SK-N-MC (cell line): ENCODE measurements around the gene RAB36.

Source experiments
- DNase-seq: peaks from one replicate; pipeline ENCODE4 v3.0.0-alpha.2; 2011; ENCODE audit warnings: low read depth, low spot score
- H3K27ac ChIP-seq: fragments of 200-600 bp; sonication (generic); 2 replicates; pipeline ENCODE4 v1.5.1; 2016; ENCODE audit warnings: mixed run types
- H3K36me3 ChIP-seq: fragments of 200-600 bp; sonication (generic); 2 replicates; pipeline ENCODE4 v1.6.1; 2017; ENCODE audit warnings: antibody characterized with exemption, low read length, mixed read lengths; ENCODE audit not compliant: insufficient read depth
- H3K4me3 ChIP-seq: fragments of 200-600 bp; sonication (generic); 2 replicates; pipeline ENCODE4 v1.5.1; 2016
- H3K9ac ChIP-seq: fragments of 200-600 bp; sonication (generic); 2 replicates; pipeline ENCODE4 v1.8.0; 2017; ENCODE audit warnings: mixed run types, mixed read lengths; ENCODE audit not compliant: insufficient read length
- H3K9me3 ChIP-seq: fragments of 200-600 bp; sonication (generic); 2 replicates; pipeline ENCODE4 v1.6.1; 2017; ENCODE audit warnings: low read depth, mild to moderate bottlenecking, antibody characterized with exemption, low read length, moderate library complexity, mixed read lengths
- EZH2 ChIP-seq: fragments of 200-600 bp; sonication (generic); IDR thresholded peaks from one replicate; pipeline ENCODE4 v1.6.1; 2017; ENCODE audit warnings: antibody characterized with exemption
- FOXP2 ChIP-seq: optimal IDR thresholded peaks from 2 replicates; pipeline ENCODE3; 2011; ENCODE audit warnings: mild to moderate bottlenecking, moderate library complexity; ENCODE audit not compliant: insufficient read depth; ENCODE audit errors: extremely low read length, control extremely low read depth
- POLR2AphosphoS5 ChIP-seq: IDR thresholded peaks from 2 replicates; pipeline ENCODE4 v1.6.1; 2012; ENCODE audit warnings: mild to moderate bottlenecking, low read depth, low read length, borderline replicate concordance

RAB36 gene

GRCh38 chr22:23144932-23145877 is at the start of gene RAB36:
TSS of gene RAB36 (plus strand) at chr22:23145477. CDS start at chr22:23146617, 1,140 bp downstream.
- Histone ChIP-seq H3K9me3 (no peaks in the 10 kb centered on the region), H3K36me3 (no peaks in the 10 kb centered on the region), H3K9ac (no peak within 1 kb of the TSS), H3K27ac (no peak within 1 kb of the TSS), H3K4me3 (peak within 1 kb of the TSS; percentile 83)
- peak; percentile 90 for DNase-seq
- TF ChIP-seq EZH2 (no peak), POLR2AphosphoS5 (no peak), FOXP2 (peak; percentile 68)

- TF ChIP-seq FOXP2: no peak
- TF ChIP-seq POLR2AphosphoS5: no peak
- TF ChIP-seq EZH2: no peak
- Histone ChIP-seq H3K27ac (no peak overlapping the region), H3K9me3 (no peaks in the 10 kb centered on the region), H3K9ac (no peak overlapping the region), H3K36me3 (no peaks in the 10 kb centered on the region), H3K4me3 (no peak overlapping the region)
- DNase-seq: no peak
Measured at GRCh38 chr22:23095733-23096342, 49.4 kb upstream of the RAB36 start.

GRCh38 chr22:23097412-23098229 is 47.7 kb upstream of the RAB36 start:
- H3K27ac ChIP-seq: no peak overlapping the region
- DNase-seq: no peak
- H3K9me3 ChIP-seq: no peaks in the 10 kb centered on the region
- no peak overlapping the region for H3K4me3 ChIP-seq
- no peak overlapping the region for H3K9ac ChIP-seq
- H3K36me3 ChIP-seq: no peaks in the 10 kb centered on the region
- TF ChIP-seq EZH2 (no peak), POLR2AphosphoS5 (no peak), FOXP2 (no peak)

GRCh38 chr22:23098230-23098705 is 47.0 kb upstream of the RAB36 start:
- no peak overlapping the region for H3K9ac ChIP-seq
- H3K27ac ChIP-seq: no peak overlapping the region
- H3K4me3 ChIP-seq: no peak overlapping the region
- no peak for TF ChIP-seq FOXP2
- no peak for TF ChIP-seq EZH2
- TF ChIP-seq POLR2AphosphoS5: no peak
- H3K36me3 ChIP-seq: no peaks in the 10 kb centered on the region
- H3K9me3 ChIP-seq: no peaks in the 10 kb centered on the region
- no peak for DNase-seq

GRCh38 chr22:23098718-23099530 is 46.4 kb upstream of the RAB36 start:
- H3K27ac ChIP-seq: no peak overlapping the region
- H3K4me3 ChIP-seq: no peak overlapping the region
- TF ChIP-seq POLR2AphosphoS5 (no peak), EZH2 (no peak), FOXP2 (no peak)
- no peak for DNase-seq
- H3K36me3 ChIP-seq: no peaks in the 10 kb centered on the region
- H3K9ac ChIP-seq: no peak overlapping the region
- no peaks in the 10 kb centered on the region for H3K9me3 ChIP-seq

GRCh38 chr22:23099531-23099804 is 45.8 kb upstream of the RAB36 start:
- Histone ChIP-seq H3K4me3 (no peak overlapping the region), H3K9ac (no peak overlapping the region), H3K9me3 (no peaks in the 10 kb centered on the region), H3K36me3 (no peaks in the 10 kb centered on the region), H3K27ac (no peak overlapping the region)
- no peak for TF ChIP-seq FOXP2
- TF ChIP-seq POLR2AphosphoS5: no peak
- TF ChIP-seq EZH2: no peak
- no peak for DNase-seq

DNA sequence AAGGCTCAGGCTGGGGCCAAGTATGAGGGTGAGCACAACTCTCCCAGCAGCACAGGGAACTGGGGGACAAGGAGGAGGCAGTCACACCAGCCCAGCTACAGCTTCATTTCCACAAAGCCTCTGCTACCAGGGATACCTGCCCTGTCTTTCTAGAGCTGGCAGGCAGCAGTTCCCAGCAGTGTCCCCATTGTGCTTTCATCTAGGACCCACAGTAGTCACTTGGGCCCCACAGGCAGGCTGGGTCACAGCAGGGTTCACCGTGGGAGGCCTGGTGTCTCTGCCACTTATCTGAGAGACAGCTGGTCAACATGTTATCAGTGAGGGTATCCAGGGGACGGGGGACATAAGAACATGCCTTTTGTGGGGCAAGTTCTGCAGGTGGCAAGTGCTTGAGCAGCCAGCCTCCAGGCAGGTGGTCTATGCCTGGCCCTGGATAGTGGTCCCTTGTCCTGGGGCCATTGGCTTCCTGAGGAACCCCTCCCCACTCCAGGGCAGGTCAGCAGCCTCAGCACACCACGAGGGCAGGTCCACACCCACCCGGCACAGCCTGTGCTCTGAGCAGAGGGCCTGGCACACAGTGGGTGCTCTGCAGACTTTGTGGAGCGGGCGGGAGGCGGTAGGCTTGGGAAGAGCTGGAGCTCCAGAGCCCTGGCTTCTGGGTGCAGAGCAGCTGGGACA is 45.0 kb upstream of the RAB36 start:
- Histone ChIP-seq H3K9me3 (no peaks in the 10 kb centered on the region), H3K4me3 (no peak overlapping the region), H3K27ac (no peak overlapping the region), H3K36me3 (no peaks in the 10 kb centered on the region), H3K9ac (no peak overlapping the region)
- DNase-seq: no peak
- TF ChIP-seq POLR2AphosphoS5: no peak
- no peak for TF ChIP-seq EZH2
- TF ChIP-seq FOXP2: no peak
